Measurements from ENCODE around the gene UBR2. TPM values are rescaled to one million over a fixed set of nuclear protein-coding genes. Genes with fewer than 3 reads are reported as not detected.

The UBR2 gene
- total and polyA plus RNA-seq, 9 of the 15 experiments (the other 6 are each of a cell fraction or from before 2014, with no cell fraction given): 9.1 to 38.9 (median 23.4) TPM

GRCh38 chr6:42618105-42618504, 54.3 kb downstream of the UBR2 start:
- Histone ChIP-seq H3K27me3 (ENCODE audit: control insufficient read depth in 2 of 2, insufficient read depth in 2 of 2, low read length in 2 of 2) (no peaks in the 10 kb centered on the region), H3K4me1 (replicated peaks in 1 of 2; ENCODE audit: control insufficient read depth in 2 of 2, insufficient read depth in 2 of 2, low read length in 2 of 2) (no peaks in the 10 kb centered on the region), H4K20me1 (replicated peaks; ENCODE audit: control insufficient read depth, insufficient read depth, low read length) (no peaks in the 10 kb centered on the region), H3K4me3 (no peak overlapping the region), H3K9ac (ENCODE audit: insufficient read depth in 1 of 2, low read depth in 2 of 2, low read length in 2 of 2) (no peak overlapping the region), H2AFZ (ENCODE audit: low read depth, low read length) (no peak overlapping the region), H3K79me2 (ENCODE audit: control insufficient read depth, insufficient read depth, low read length) (no peaks in the 10 kb centered on the region), H3K27ac (ENCODE audit: extremely low read depth, low read depth, low read length) (no peak overlapping the region), H3K36me3 (ENCODE audit: control insufficient read depth, insufficient read depth, low read length) (peaks cover 40% of the 10 kb centered on the region), H3K9me3 (replicated peaks; ENCODE audit: control insufficient read depth, insufficient read depth, low read depth, low read length) (no peaks in the 10 kb centered on the region), H3K4me2 (ENCODE audit: insufficient read depth, low read length) (no peak overlapping the region), H3K9me1 (ENCODE audit: control insufficient read depth, insufficient read depth, low read length) (no peaks in the 10 kb centered on the region)
- CTCF ChIA-PET (ENCODE audit: low intra/inter-chr PET ratio): interaction anchor here (0.6 kb wide), 1 partner anchor 9 kb away, joined by 4 read pairs; no protein-coding TSS in a partner anchor
- intact Hi-C loops (cut with micrococcal nuclease): no loop called here
- in situ Hi-C loops (cut with MboI): no loop called here
- TF ChIP-seq ZNF143 (CRISPR knock-in tag; IDR thresholded peaks at IDR 0.05): no peak
- no peak for TF ChIP-seq E2F8 (IDR thresholded peaks at IDR 0.05; ENCODE audit: low read depth, partially characterized antibody)
- TF ChIP-seq PHB2 (IDR thresholded peaks at IDR 0.05; ENCODE audit: low read depth): no peak
- no peak for TF ChIP-seq RBBP5 (IDR thresholded peaks at IDR 0.05; ENCODE audit: borderline replicate concordance, insufficient read depth, low read length, poor library complexity, severe bottlenecking)
- no peak for TF ChIP-seq ZNF57 (CRISPR knock-in tag; IDR thresholded peaks at IDR 0.05)
- TF ChIP-seq ESRRB (CRISPR knock-in tag; IDR thresholded peaks at IDR 0.05; ENCODE audit: borderline replicate concordance): no peak
- TF ChIP-seq NUFIP1 (IDR thresholded peaks at IDR 0.05; ENCODE audit: partially characterized antibody): no peak
- no peak for TF ChIP-seq NFIX (CRISPR knock-in tag; IDR thresholded peaks at IDR 0.05; ENCODE audit: low read depth)
- no peak for TF ChIP-seq FOXA1 (IDR thresholded peaks at IDR 0.05; ENCODE audit: borderline replicate concordance)
- no peak for TF ChIP-seq FOXP1 (CRISPR knock-in tag; IDR thresholded peaks at IDR 0.05)
- TF ChIP-seq DIDO1 (tag; IDR thresholded peaks at IDR 0.05; ENCODE audit: low read depth): no peak
- no peak for TF ChIP-seq XRCC4 (IDR thresholded peaks at IDR 0.05; ENCODE audit: extremely low read depth, insufficient read depth, insufficient read length)
- no peak for TF ChIP-seq ZNF140 (CRISPR knock-in tag; IDR thresholded peaks at IDR 0.05)
- TF ChIP-seq SNAPC5 (CRISPR knock-in tag; IDR thresholded peaks at IDR 0.05): no peak
- no peak for TF ChIP-seq HOMEZ (CRISPR knock-in tag; IDR thresholded peaks at IDR 0.05)
- TF ChIP-seq ZBTB1 (CRISPR knock-in tag; IDR thresholded peaks at IDR 0.05; ENCODE audit: borderline replicate concordance, low read depth): no peak
- no peak for TF ChIP-seq E2F1 (CRISPR knock-in tag; IDR thresholded peaks at IDR 0.05)
- TF ChIP-seq NR2C2 (CRISPR knock-in tag; IDR thresholded peaks at IDR 0.05): no peak
- no peak for TF ChIP-seq NR2C2 (tag; IDR thresholded peaks at IDR 0.05)
- DNase-seq (ENCODE audit: extremely low read depth in 1 of 4, low spot score in 3 of 4) (no peak), FAIRE-seq (no peak), ATAC-seq (no peak)
- POLR2A ChIA-PET: no interaction called here
- no TSS peak for BruUV-seq (replicated peaks)
- 32% methylated on average over 1 of the region's 1 CpG for WGBS (ENCODE audit: insufficient coverage, low coverage, missing lambda C conversion rate)
